ENCODE results near the gene KRT76. TPM values are rescaled to one million over a fixed set of nuclear protein-coding genes. Genes with fewer than 3 reads are reported as not detected.

KRT76 gene
- total RNA-seq, 1 experiment from 2014 or later: not detected

- Histone ChIP-seq H3K79me1 (ENCODE audit: insufficient read depth, low read depth, low read length, poor library complexity, severe bottlenecking) (no peaks in the 10 kb centered on the region), H4K8ac (replicated peaks; ENCODE audit: insufficient read length, low read depth, low read length) (no peak overlapping the region), H4K91ac (ENCODE audit: insufficient read length, low read depth, low read length) (no peak overlapping the region), H2AK5ac (ENCODE audit: insufficient read length, low read length) (no peak overlapping the region), H4K5ac (ENCODE audit: insufficient read length, low read depth, low read length) (no peak overlapping the region), H4K20me1 (ENCODE audit: control insufficient read depth, insufficient read depth, insufficient read length) (peaks cover under 1% of the 10 kb centered on the region), H2BK12ac (ENCODE audit: insufficient read length, low read depth, low read length) (no peak overlapping the region), H2BK5ac (ENCODE audit: insufficient read length, low read length) (no peak overlapping the region), H3K79me2 (ENCODE audit: insufficient read depth, low read length) (no peaks in the 10 kb centered on the region), H3T11ph (ENCODE audit: low read length) (no peak overlapping the region), H2BK20ac (ENCODE audit: low read depth, low read length, poor library complexity, severe bottlenecking) (no peak overlapping the region), H3K9ac (ENCODE audit: extremely low read depth, insufficient read length, low read length) (no peak overlapping the region), H3K23ac (ENCODE audit: insufficient read length, low read depth, low read length) (no peak overlapping the region), H3K14ac (ENCODE audit: insufficient read depth, low read length) (no peak overlapping the region), H3K27ac (ENCODE audit: insufficient read length, low read depth, low read length) (no peak overlapping the region), H3K23me2 (ENCODE audit: insufficient read length, low read depth, low read length, poor library complexity, severe bottlenecking) (no peaks in the 10 kb centered on the region), H3K4me2 (ENCODE audit: insufficient read depth, insufficient read length, low read length) (no peak overlapping the region), H3K4ac (ENCODE audit: low read depth, low read length) (no peak overlapping the region), H3K9me3 (ENCODE audit: control insufficient read depth, low read depth, low read length) (no peaks in the 10 kb centered on the region), H2BK15ac (ENCODE audit: low read depth, low read length) (no peak overlapping the region), H2BK120ac (ENCODE audit: low read depth, low read length, poor library complexity, severe bottlenecking) (no peak overlapping the region), H3K4me1 (ENCODE audit: insufficient read depth, low read length) (peaks cover 6% of the 10 kb centered on the region; the same call in 1 of the 2 replicates), H3K18ac (ENCODE audit: insufficient read length, low read depth, low read length) (no peak overlapping the region), H3K27me3 (ENCODE audit: insufficient read depth, low read length) (no peaks in the 10 kb centered on the region), H3K56ac (ENCODE audit: insufficient read length, low read depth, low read length) (no peak overlapping the region), H2AFZ (ENCODE audit: low read length) (no peak overlapping the region)
- DNase-seq: peak; percentile 85
- no peaks in the 10 kb centered on the region for H3K36me3 Mint-ChIP-seq (ENCODE audit: insufficient read depth in 1 of 3, low read depth in 3 of 3)
- H3K4me3 Mint-ChIP-seq: no peak overlapping the region
- H3K27me3 Mint-ChIP-seq (ENCODE audit: low read depth): peaks cover 10% of the 10 kb centered on the region
- no peak for TF ChIP-seq CTCF (conservative IDR thresholded peaks at IDR 0.05)
- no peaks in the 10 kb centered on the region for H3K9me3 Mint-ChIP-seq
- peaks cover 34% of the 10 kb centered on the region in 2 experiments for H3K4me1 Mint-ChIP-seq
- H3K27ac Mint-ChIP-seq: peak overlapping the region in 1 of 3 experiments; percentile 10; a peak in 1 of 7 replicates
- no CpG with 5 or more reads among the region's 1 CpG for WGBS (ENCODE audit: extremely low coverage, insufficient read length, low lambda C conversion rate)
These were observed 27.9 kb upstream of the KRT76 start for GRCh38 chr12:52805000-52805399.

Measured in H9 (cell line).